ENCODE results near the gene OR10S1. TPM values are rescaled to one million over a fixed set of nuclear protein-coding genes. Genes with fewer than 3 reads are reported as not detected.

Gene OR10S1
- total RNA-seq, 1 experiment from 2014 or later: not detected

DNA sequence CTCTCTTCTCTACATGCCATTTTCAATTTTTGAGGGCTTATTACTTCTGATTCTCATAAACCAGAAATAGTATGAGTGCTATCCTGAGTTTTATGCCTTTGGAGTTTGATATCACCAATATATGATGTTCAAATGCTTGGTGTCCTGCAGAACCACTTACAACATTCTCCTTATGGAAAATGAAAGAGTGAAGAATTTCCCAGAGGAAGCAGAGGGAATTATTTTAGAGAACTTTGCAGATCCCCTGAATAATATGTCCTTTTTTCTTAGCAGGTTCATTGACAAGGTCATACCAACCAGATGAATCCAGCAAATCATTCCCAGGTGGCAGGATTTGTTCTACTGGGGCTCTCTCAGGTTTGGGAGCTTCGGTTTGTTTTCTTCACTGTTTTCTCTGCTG is 38.3 kb downstream of the OR10S1 start, which contains the start of gene OR4D5:
Gene OR4D5 (plus strand): TSS at position 301 of the 400 bp plus-strand sequence. CDS start 0 bp downstream, at position 301.
- Histone ChIP-seq H2BK20ac (ENCODE audit: low read depth, low read length, poor library complexity, severe bottlenecking) (no peak within 1 kb of the TSS), H3K18ac (ENCODE audit: insufficient read length, low read depth, low read length) (no peak within 1 kb of the TSS), H3K56ac (ENCODE audit: insufficient read length, low read depth, low read length) (no peak within 1 kb of the TSS), H2AFZ (ENCODE audit: low read length) (no peak within 1 kb of the TSS), H3K79me1 (ENCODE audit: insufficient read depth, low read depth, low read length, poor library complexity, severe bottlenecking) (no peaks in the 10 kb centered on the region), H4K20me1 (ENCODE audit: control insufficient read depth, insufficient read depth, insufficient read length) (no peaks in the 10 kb centered on the region), H3K79me2 (ENCODE audit: insufficient read depth, low read length) (no peaks in the 10 kb centered on the region), H2BK15ac (ENCODE audit: low read depth, low read length) (no peak within 1 kb of the TSS), H3K9me3 (ENCODE audit: control insufficient read depth, low read depth, low read length) (no peaks in the 10 kb centered on the region), H4K5ac (ENCODE audit: insufficient read length, low read depth, low read length) (no peak within 1 kb of the TSS), H2BK12ac (ENCODE audit: insufficient read length, low read depth, low read length) (no peak within 1 kb of the TSS), H3K9ac (ENCODE audit: extremely low read depth, insufficient read length, low read length) (no peak within 1 kb of the TSS), H3K4me2 (ENCODE audit: insufficient read depth, insufficient read length, low read length) (no peak within 1 kb of the TSS), H2AK5ac (ENCODE audit: insufficient read length, low read length) (no peak within 1 kb of the TSS), H3K14ac (ENCODE audit: insufficient read depth, low read length) (no peak within 1 kb of the TSS), H2BK120ac (ENCODE audit: low read depth, low read length, poor library complexity, severe bottlenecking) (no peak within 1 kb of the TSS), H3T11ph (ENCODE audit: low read length) (no peak within 1 kb of the TSS), H3K23me2 (ENCODE audit: insufficient read length, low read depth, low read length, poor library complexity, severe bottlenecking) (no peaks in the 10 kb centered on the region), H3K4me1 (ENCODE audit: insufficient read depth, low read length) (no peaks in the 10 kb centered on the region), H3K23ac (ENCODE audit: insufficient read length, low read depth, low read length) (no peak within 1 kb of the TSS), H2BK5ac (ENCODE audit: insufficient read length, low read length) (no peak within 1 kb of the TSS), H3K27ac (ENCODE audit: insufficient read length, low read depth, low read length) (no peak within 1 kb of the TSS), H3K27me3 (ENCODE audit: insufficient read depth, low read length) (no peaks in the 10 kb centered on the region), H4K91ac (ENCODE audit: insufficient read length, low read depth, low read length) (no peak within 1 kb of the TSS), H4K8ac (replicated peaks; ENCODE audit: insufficient read length, low read depth, low read length) (no peak within 1 kb of the TSS), H3K4ac (ENCODE audit: low read depth, low read length) (no peak within 1 kb of the TSS)
- Mint-ChIP-seq H3K4me1 (no peaks in the 10 kb centered on the region), H3K36me3 (ENCODE audit: insufficient read depth in 1 of 3, low read depth in 3 of 3) (no peaks in the 10 kb centered on the region; a peak in 1 of 7 replicates), H3K27ac (no peak within 1 kb of the TSS; a peak in 2 of 7 replicates), H3K27me3 (ENCODE audit: low read depth) (no peaks in the 10 kb centered on the region; the same call in 1 of the 2 replicates), H3K9me3 (no peaks in the 10 kb centered on the region; a peak in 1 of 5 replicates), H3K4me3 (no peak within 1 kb of the TSS)
- no peak for TF ChIP-seq CTCF (conservative IDR thresholded peaks at IDR 0.05)
- DNase-seq: no peak
- WGBS (ENCODE audit: extremely low coverage, insufficient read length, low lambda C conversion rate): no CpG with 5 or more reads among the region's 1 CpG

Other genes starting within 250 kb of the OR10S1 start
- 46.5 and 49.2 TPM in 2 replicates for gene ZNF202, start 236.1 kb downstream of the OR10S1 start, total RNA-seq (2021)
- not detected in 2 replicates for gene OR6X1, start 223.3 kb downstream of the OR10S1 start, total RNA-seq (2021)
- gene OR6M1, start 171.4 kb downstream of the OR10S1 start, total RNA-seq (2021): not detected in 2 replicates
- not detected in 2 replicates for gene TMEM225, start 92.1 kb downstream of the OR10S1 start, total RNA-seq (2021)
- not detected in 2 replicates for gene OR8D4, start 75.6 kb downstream of the OR10S1 start, total RNA-seq (2021)
- gene OR4D5, start 38.2 kb downstream of the OR10S1 start, total RNA-seq (2021): not detected in 2 replicates
- gene OR6T1, start 33.9 kb downstream of the OR10S1 start, total RNA-seq (2021): not detected in 2 replicates
- gene OR10G6, start 17.4 kb upstream of the OR10S1 start, total RNA-seq (2021): not detected in 2 replicates
- gene OR10G4, start 35.2 kb upstream of the OR10S1 start, total RNA-seq (2021): 0.07 TPM in 1 of 2 replicates, not detected in the other
- not detected in 2 replicates for gene OR10G9, start 45.2 kb upstream of the OR10S1 start, total RNA-seq (2021)
- gene OR10G8, start 49.0 kb upstream of the OR10S1 start, total RNA-seq (2021): not detected in 2 replicates
- not detected in 2 replicates for gene OR10G7, start 63.5 kb upstream of the OR10S1 start, total RNA-seq (2021)
- gene VWA5A, start 137.7 kb upstream of the OR10S1 start, total RNA-seq (2021): 15.6 and 16.5 TPM in 2 replicates
- not detected in 2 replicates for gene OR10D3, start 205.6 kb upstream of the OR10S1 start, total RNA-seq (2021)

Data from H9 (cell line).